IMR-90 (cell line): ENCODE measurements around the gene GOSR1.
"Not testable (repeated sequence)": the region's sequence is repeated elsewhere in the genome, so short reads cannot be mapped to it uniquely, and the experiment has no call there.

Source experiments
- CEBPB ChIP-seq: IDR thresholded peaks from 2 replicates; pipeline ENCODE4 v1.6.1; 2012; ENCODE audit warnings: low read depth, low read length, improper control_type of control experiment
- MXI1 ChIP-seq: IDR thresholded peaks from 2 replicates; pipeline ENCODE4 v1.6.1; 2012; ENCODE audit warnings: low read depth, mild to moderate bottlenecking, low read length, moderate library complexity, borderline replicate concordance
- POLR2A ChIP-seq: IDR thresholded peaks from 2 replicates; pipeline ENCODE4 v1.6.1; 2012; ENCODE audit warnings: mild to moderate bottlenecking, low read depth, low read length
- RAD21 ChIP-seq: IDR thresholded peaks from 2 replicates; pipeline ENCODE4 v1.6.1; 2012; ENCODE audit warnings: low read length, improper control_type of control experiment
- RCOR1 ChIP-seq: IDR thresholded peaks from 2 replicates; pipeline ENCODE4 v1.6.1; 2012; ENCODE audit warnings: mild to moderate bottlenecking, low read length, improper control_type of control experiment; ENCODE audit not compliant: insufficient replicate concordance
- RFX5 ChIP-seq: IDR thresholded peaks from 2 replicates; pipeline ENCODE4 v1.8.0; 2012; ENCODE audit warnings: low read depth, mild to moderate bottlenecking, low read length, moderate library complexity
- SMC3 ChIP-seq: fragments of 150-350 bp; IDR thresholded peaks from 2 replicates; pipeline ENCODE4 v1.6.1; 2016; ENCODE audit warnings: low read depth, mild to moderate bottlenecking, antibody characterized with exemption, low read length, moderate library complexity
- TF ChIP-seq, protein P1 (sequence below): conservative IDR thresholded peaks from 2 replicates; pipeline ENCODE4 v1.5.1; 2012; ENCODE audit warnings: mild to moderate bottlenecking, low read depth, low read length, improper control_type of control experiment

DNA sequence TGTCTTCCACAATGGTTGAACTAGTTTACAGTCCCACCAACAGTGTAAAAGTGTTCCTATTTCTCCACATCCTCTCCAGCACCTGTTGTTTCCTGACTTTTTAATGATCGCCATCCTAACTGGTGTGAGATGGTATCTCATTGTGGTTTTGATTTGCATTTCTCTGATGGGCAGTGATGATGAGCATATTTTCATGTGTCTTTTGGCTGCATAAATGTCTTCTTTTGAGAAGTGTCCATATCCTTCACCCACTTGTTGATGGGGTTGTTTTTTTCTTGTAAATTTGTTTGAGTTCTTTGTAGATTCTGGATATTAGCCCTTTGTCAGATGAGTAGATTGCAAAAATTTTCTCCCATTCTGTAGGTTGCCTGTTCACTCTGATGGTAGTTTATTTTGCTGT lies 84.6 kb downstream of the GOSR1 start:
- TF ChIP-seq, protein P1, sequence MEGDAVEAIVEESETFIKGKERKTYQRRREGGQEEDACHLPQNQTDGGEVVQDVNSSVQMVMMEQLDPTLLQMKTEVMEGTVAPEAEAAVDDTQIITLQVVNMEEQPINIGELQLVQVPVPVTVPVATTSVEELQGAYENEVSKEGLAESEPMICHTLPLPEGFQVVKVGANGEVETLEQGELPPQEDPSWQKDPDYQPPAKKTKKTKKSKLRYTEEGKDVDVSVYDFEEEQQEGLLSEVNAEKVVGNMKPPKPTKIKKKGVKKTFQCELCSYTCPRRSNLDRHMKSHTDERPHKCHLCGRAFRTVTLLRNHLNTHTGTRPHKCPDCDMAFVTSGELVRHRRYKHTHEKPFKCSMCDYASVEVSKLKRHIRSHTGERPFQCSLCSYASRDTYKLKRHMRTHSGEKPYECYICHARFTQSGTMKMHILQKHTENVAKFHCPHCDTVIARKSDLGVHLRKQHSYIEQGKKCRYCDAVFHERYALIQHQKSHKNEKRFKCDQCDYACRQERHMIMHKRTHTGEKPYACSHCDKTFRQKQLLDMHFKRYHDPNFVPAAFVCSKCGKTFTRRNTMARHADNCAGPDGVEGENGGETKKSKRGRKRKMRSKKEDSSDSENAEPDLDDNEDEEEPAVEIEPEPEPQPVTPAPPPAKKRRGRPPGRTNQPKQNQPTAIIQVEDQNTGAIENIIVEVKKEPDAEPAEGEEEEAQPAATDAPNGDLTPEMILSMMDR: not testable (repeated sequence)
- TF ChIP-seq POLR2A, SMC3, RAD21, RFX5, CEBPB, MXI1, RCOR1: not testable (repeated sequence)
